ENCODE data around the gene WIZ.

GRCh38 chr19:15421721-15422260 is 28.0 kb downstream of the WIZ start:
- TF ChIP-seq CTCF (conservative IDR thresholded peaks at IDR 0.05), result no peak
- no peak for TF ChIP-seq EZH2 (IDR thresholded peaks at IDR 0.05; ENCODE audit: low read depth)

Data from PC-9 (cell line).